ENCODE results near the gene SOCS2. TPM values are rescaled to one million over a fixed set of nuclear protein-coding genes. Genes with fewer than 3 reads are reported as not detected.

The SOCS2 gene
- polyA plus RNA-seq, 2 of the 4 experiments (the other 2 are of a cell fraction): 21.8 to 22.2 TPM

DNA sequence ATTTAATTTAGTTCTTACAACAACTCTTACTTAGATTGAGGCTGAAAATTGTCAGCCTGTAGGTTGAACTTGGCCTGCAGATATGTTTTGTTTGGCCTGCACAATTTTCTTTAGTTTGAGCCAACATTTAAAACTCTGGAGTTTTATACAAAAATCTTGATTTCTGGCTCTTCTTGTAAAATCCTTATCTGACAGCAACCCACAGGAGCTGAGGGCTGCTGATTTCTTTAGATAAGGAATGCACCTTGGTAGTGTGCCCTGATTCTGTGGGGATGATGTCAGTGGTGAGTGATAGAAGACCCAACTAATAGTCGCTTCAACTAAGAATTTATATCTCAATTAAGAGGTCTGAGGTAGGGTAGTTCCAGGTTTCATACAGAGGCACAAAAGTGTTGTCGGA is 49.5 kb downstream of the SOCS2 start:
- POLR2A ChIA-PET: interaction anchor here (0.6 kb wide), 1 partner anchor 32 kb away, joined by 3 read pairs; no protein-coding TSS in a partner anchor

DNA sequence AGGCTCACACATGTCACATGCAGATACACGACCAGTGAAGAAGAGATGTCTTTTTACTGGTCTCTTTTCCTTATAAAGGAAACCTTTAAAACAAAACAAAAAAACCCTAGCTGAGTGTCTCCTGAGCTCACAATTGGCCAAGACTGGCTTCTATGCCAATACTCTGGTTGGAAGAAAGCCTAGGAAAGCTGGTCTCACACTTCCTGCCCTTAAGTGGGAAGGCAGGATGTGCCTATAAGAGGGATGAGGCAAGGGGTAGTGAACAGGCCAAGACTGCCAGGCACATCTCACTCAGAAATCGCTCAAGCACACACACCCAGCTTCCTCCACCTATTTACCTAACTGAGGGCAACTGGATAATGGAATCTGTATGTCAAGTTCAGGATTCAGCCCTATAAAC is 50.0 kb downstream of the SOCS2 start:
- peak overlapping the region in 1 of 2 experiments; percentile 37; a peak in 2 of 6 replicates for H3K27ac ChIP-seq
- ATAC-seq (no peak), DNase-seq (ENCODE audit: low read depth in 1 of 2, low spot score in 1 of 2) (no peak), FAIRE-seq (no peak)
- TF ChIP-seq POLR2AphosphoS2 (conservative IDR thresholded peaks at IDR 0.05; ENCODE audit: low read length) (no peak), HES2 (IDR thresholded peaks at IDR 0.05) (no peak)
- WGBS (ENCODE audit: missing lambda C conversion rate): 86% methylated on average over 2 of the region's 2 CpGs
- no peak overlapping the region for H3K4me3 ChIP-seq
- no peak overlapping the region for H3K4me2 ChIP-seq
- peaks cover 11% of the 10 kb centered on the region; the same call in 2 of the 3 replicates for H3K9me3 ChIP-seq
- ChIA-PET CTCF (interaction anchor here (1.0 to 1.6 kb wide), 2 partner anchors 21 to 55 kb away, joined by 3 read pairs; no protein-coding TSS in a partner anchor), POLR2A (interaction anchor here (0.6 kb wide), 1 partner anchor 32 kb away, joined by 3 read pairs; no protein-coding TSS in a partner anchor)
- H3K4me1 ChIP-seq: peaks cover 22% of the 10 kb centered on the region

More for the DNA sequence above, 49.5 kb downstream of the SOCS2 start:
- no peak for DNase-seq (ENCODE audit: low read depth in 1 of 2, low spot score in 1 of 2)
- no peak overlapping the region for H3K4me3 ChIP-seq
- CTCF ChIA-PET: interaction anchor here (1.0 to 1.9 kb wide), 4 partner anchors 21 to 480 kb away, joined by 3 to 8 read pairs (median 4); no protein-coding TSS in a partner anchor
- peaks cover 7% of the 10 kb centered on the region; the same call in 2 of the 3 replicates for H3K9me3 ChIP-seq
- TF ChIP-seq BHLHE40 (IDR thresholded peaks at IDR 0.05; ENCODE audit: low read depth, low read length) (no peak), MAZ (IDR thresholded peaks at IDR 0.05; ENCODE audit: borderline replicate concordance, low read depth, low read length) (no peak)
- H3K27ac ChIP-seq: 0 out of 6 replicates have a peak overlapping the region, but pooled peaks of 1 of the 2 experiments have one; percentile 37
- peaks cover 22% of the 10 kb centered on the region for H3K4me1 ChIP-seq
- no peak for FAIRE-seq
- ATAC-seq: no peak
- WGBS (ENCODE audit: missing lambda C conversion rate): 93% methylated on average over 2 of the region's 2 CpGs
- no peak overlapping the region for H3K4me2 ChIP-seq

- CTCF ChIA-PET: interaction anchor here (0.8 to 2.6 kb wide), 6 partner anchors 27 to 477 kb away, joined by 3 to 12 read pairs (median 4); no protein-coding TSS in a partner anchor
- POLR2A ChIA-PET: interaction anchor here (0.7 to 1.0 kb wide), 3 partner anchors 54 to 74 kb away, joined by 3 read pairs; no protein-coding TSS in a partner anchor
- peak; percentile 91 to 94 for DNase-seq (ENCODE audit: low read depth in 1 of 2, low spot score in 1 of 2)
- Histone ChIP-seq H3K27ac (peak overlapping the region; percentile 75 to 84), H3K9me3 (peaks cover 20% of the 10 kb centered on the region), H3K4me3 (no peak overlapping the region), H3K4me2 (peak overlapping the region; percentile 76), H3K4me1 (peaks cover 22% of the 10 kb centered on the region)
- peak; percentile 98 to 99 for ATAC-seq
- under 1% methylated on average over 2 of the region's 2 CpGs for WGBS (ENCODE audit: missing lambda C conversion rate)
- FAIRE-seq: peak; percentile 78
- TF ChIP-seq MAFK (IDR thresholded peaks at IDR 0.05; ENCODE audit: partially characterized antibody) (peak; percentile 65), HEYL (CRISPR knock-in tag; IDR thresholded peaks at IDR 0.05) (no peak), CHD4 (IDR thresholded peaks at IDR 0.05; ENCODE audit: borderline replicate concordance) (no peak), MAX (IDR thresholded peaks at IDR 0.05) (peak; percentile 76; the same call in 1 of the 2 replicates), NPAS2 (CRISPR knock-in tag; IDR thresholded peaks at IDR 0.05; ENCODE audit: borderline replicate concordance) (no peak), RAD21 (conservative IDR thresholded peaks at IDR 0.05 in 1 of 2, IDR thresholded peaks at IDR 0.05 in 1 of 2) (peak in 1 of 2 experiments; percentile 28; a peak in 2 of 5 replicates), SMC3 (IDR thresholded peaks at IDR 0.05) (peak; percentile 42; the same call in 2 of the 3 replicates), ZC3H11A (IDR thresholded peaks at IDR 0.05) (no peak), CBX2 (IDR thresholded peaks at IDR 0.05; ENCODE audit: borderline replicate concordance, low read depth) (no peak), HOXA7 (CRISPR knock-in tag; IDR thresholded peaks at IDR 0.05) (no peak), MAZ (IDR thresholded peaks at IDR 0.05; ENCODE audit: borderline replicate concordance, low read depth, low read length) (no peak), EHF (CRISPR knock-in tag; IDR thresholded peaks at IDR 0.05) (no peak), TP53 (CRISPR knock-in tag; IDR thresholded peaks at IDR 0.05) (no peak), POLR2AphosphoS2 (conservative IDR thresholded peaks at IDR 0.05; ENCODE audit: low read length) (no peak), SREBF2 (IDR thresholded peaks at IDR 0.05) (no peak), CEBPB (IDR thresholded peaks at IDR 0.05) (peak in 1 of 2 experiments; percentile 71; a peak in 2 of 4 replicates), EP300 (IDR thresholded peaks at IDR 0.05) (peak; percentile 79 to 80; a peak in 2 of 5 replicates), JUN (IDR thresholded peaks at IDR 0.05) (peak; percentile 62 to 91; a peak in 3 of 5 replicates), ZFP36 (IDR thresholded peaks at IDR 0.05; ENCODE audit: borderline replicate concordance, partially characterized antibody) (no peak), FOSB (CRISPR knock-in tag; IDR thresholded peaks at IDR 0.05) (no peak), HES2 (IDR thresholded peaks at IDR 0.05) (no peak), JUNB (IDR thresholded peaks at IDR 0.05) (peak; percentile 98), RARB (CRISPR knock-in tag; IDR thresholded peaks at IDR 0.05) (no peak), RCOR1 (IDR thresholded peaks at IDR 0.05; ENCODE audit: low read depth, low read length) (no peak)
- TF ChIP-seq, protein P1, sequence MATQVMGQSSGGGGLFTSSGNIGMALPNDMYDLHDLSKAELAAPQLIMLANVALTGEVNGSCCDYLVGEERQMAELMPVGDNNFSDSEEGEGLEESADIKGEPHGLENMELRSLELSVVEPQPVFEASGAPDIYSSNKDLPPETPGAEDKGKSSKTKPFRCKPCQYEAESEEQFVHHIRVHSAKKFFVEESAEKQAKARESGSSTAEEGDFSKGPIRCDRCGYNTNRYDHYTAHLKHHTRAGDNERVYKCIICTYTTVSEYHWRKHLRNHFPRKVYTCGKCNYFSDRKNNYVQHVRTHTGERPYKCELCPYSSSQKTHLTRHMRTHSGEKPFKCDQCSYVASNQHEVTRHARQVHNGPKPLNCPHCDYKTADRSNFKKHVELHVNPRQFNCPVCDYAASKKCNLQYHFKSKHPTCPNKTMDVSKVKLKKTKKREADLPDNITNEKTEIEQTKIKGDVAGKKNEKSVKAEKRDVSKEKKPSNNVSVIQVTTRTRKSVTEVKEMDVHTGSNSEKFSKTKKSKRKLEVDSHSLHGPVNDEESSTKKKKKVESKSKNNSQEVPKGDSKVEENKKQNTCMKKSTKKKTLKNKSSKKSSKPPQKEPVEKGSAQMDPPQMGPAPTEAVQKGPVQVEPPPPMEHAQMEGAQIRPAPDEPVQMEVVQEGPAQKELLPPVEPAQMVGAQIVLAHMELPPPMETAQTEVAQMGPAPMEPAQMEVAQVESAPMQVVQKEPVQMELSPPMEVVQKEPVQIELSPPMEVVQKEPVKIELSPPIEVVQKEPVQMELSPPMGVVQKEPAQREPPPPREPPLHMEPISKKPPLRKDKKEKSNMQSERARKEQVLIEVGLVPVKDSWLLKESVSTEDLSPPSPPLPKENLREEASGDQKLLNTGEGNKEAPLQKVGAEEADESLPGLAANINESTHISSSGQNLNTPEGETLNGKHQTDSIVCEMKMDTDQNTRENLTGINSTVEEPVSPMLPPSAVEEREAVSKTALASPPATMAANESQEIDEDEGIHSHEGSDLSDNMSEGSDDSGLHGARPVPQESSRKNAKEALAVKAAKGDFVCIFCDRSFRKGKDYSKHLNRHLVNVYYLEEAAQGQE (IDR thresholded peaks at IDR 0.05): no peak
- TF ChIP-seq, protein P2, sequence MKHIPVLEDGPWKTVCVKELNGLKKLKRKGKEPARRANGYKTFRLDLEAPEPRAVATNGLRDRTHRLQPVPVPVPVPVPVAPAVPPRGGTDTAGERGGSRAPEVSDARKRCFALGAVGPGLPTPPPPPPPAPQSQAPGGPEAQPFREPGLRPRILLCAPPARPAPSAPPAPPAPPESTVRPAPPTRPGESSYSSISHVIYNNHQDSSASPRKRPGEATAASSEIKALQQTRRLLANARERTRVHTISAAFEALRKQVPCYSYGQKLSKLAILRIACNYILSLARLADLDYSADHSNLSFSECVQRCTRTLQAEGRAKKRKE (CRISPR knock-in tag; IDR thresholded peaks at IDR 0.05; ENCODE audit: low read depth): no peak
Observed at GRCh38 chr12:93624595-93625294, 52.3 kb downstream of the SOCS2 start.
